H9 (cell line): ENCODE measurements around the gene MUC5B. TPM values are rescaled to one million over a fixed set of nuclear protein-coding genes. Genes with fewer than 3 reads are reported as not detected.
A peak's percentile ranks its signal among the peaks of the same experiment; 100 is the strongest.

ENCODE experiments used
- DNase-seq: peaks from one replicate; pipeline ENCODE4 v3.0.0-alpha.2; 2017
- H2AFZ ChIP-seq: one replicate; pipeline ENCODE4 v1.6.1; 2013; ENCODE audit warnings: mild to moderate bottlenecking, low read length, control low read depth, moderate library complexity
- H2AK5ac ChIP-seq: 2 replicates; pipeline ENCODE4 v1.6.1; 2013; ENCODE audit warnings: low read length, control low read depth, mixed read lengths; ENCODE audit not compliant: insufficient read length
- H2BK120ac ChIP-seq: one replicate; pipeline ENCODE4 v1.6.1; 2013; ENCODE audit warnings: low read depth, mild to moderate bottlenecking, low read length, control low read depth, inconsistent platforms; ENCODE audit not compliant: poor library complexity, severe bottlenecking
- H2BK12ac ChIP-seq: 2 replicates; pipeline ENCODE4 v1.6.1; 2013; ENCODE audit warnings: low read length, control low read depth, mixed read lengths, low read depth; ENCODE audit not compliant: insufficient read length
- H2BK15ac ChIP-seq: 2 replicates; pipeline ENCODE4 v1.6.1; 2013; ENCODE audit warnings: low read depth, low read length, control low read depth
- H2BK20ac ChIP-seq: one replicate; pipeline ENCODE4 v1.6.1; 2013; ENCODE audit warnings: low read depth, mild to moderate bottlenecking, low read length, control low read depth, inconsistent platforms; ENCODE audit not compliant: poor library complexity, severe bottlenecking
- H2BK5ac ChIP-seq: 2 replicates; pipeline ENCODE4 v1.6.1; 2013; ENCODE audit warnings: low read length, control low read depth, mixed read lengths; ENCODE audit not compliant: insufficient read length
- H3K14ac ChIP-seq: 2 replicates; pipeline ENCODE4 v1.6.1; 2013; ENCODE audit warnings: low read length, control low read depth; ENCODE audit not compliant: insufficient read depth
- H3K18ac ChIP-seq: 2 replicates; pipeline ENCODE4 v1.6.1; 2013; ENCODE audit warnings: low read depth, mild to moderate bottlenecking, mixed read lengths, low read length, control low read depth; ENCODE audit not compliant: insufficient read length
- H3K23ac ChIP-seq: 2 replicates; pipeline ENCODE4 v1.6.1; 2013; ENCODE audit warnings: low read length, control low read depth, mixed read lengths, low read depth; ENCODE audit not compliant: insufficient read length
- H3K23me2 ChIP-seq: 2 replicates; pipeline ENCODE4 v1.6.1; 2013; ENCODE audit warnings: low read depth, mild to moderate bottlenecking, mixed read lengths, low read length, control low read depth; ENCODE audit not compliant: insufficient read length, poor library complexity, severe bottlenecking
- H3K27ac ChIP-seq: 2 replicates; pipeline ENCODE4 v1.5.1; 2013; ENCODE audit warnings: low read length, control low read depth, mixed read lengths, low read depth; ENCODE audit not compliant: insufficient read length
- H3K27me3 ChIP-seq: 2 replicates; pipeline ENCODE4 v1.6.1; 2013; ENCODE audit warnings: low read length, control low read depth, inconsistent platforms; ENCODE audit not compliant: insufficient read depth
- H3K4ac ChIP-seq: 2 replicates; pipeline ENCODE4 v1.6.1; 2013; ENCODE audit warnings: low read depth, mild to moderate bottlenecking, control low read depth, inconsistent platforms, low read length, moderate library complexity
- H3K4me1 ChIP-seq: 2 replicates; pipeline ENCODE4 v1.6.1; 2013; ENCODE audit warnings: low read length, control low read depth, inconsistent platforms; ENCODE audit not compliant: insufficient read depth
- H3K4me2 ChIP-seq: 2 replicates; pipeline ENCODE4 v1.6.1; 2013; ENCODE audit warnings: low read length, control low read depth, mixed read lengths; ENCODE audit not compliant: insufficient read length, insufficient read depth
- H3K56ac ChIP-seq: 2 replicates; pipeline ENCODE4 v1.6.1; 2013; ENCODE audit warnings: low read depth, mild to moderate bottlenecking, mixed read lengths, low read length, control low read depth; ENCODE audit not compliant: insufficient read length
- H3K79me1 ChIP-seq: 2 replicates; pipeline ENCODE4 v1.6.1; 2013; ENCODE audit warnings: low read depth, mild to moderate bottlenecking, moderate library complexity, low read length, control low read depth, inconsistent platforms; ENCODE audit not compliant: insufficient read depth, poor library complexity, severe bottlenecking
- H3K79me2 ChIP-seq: 2 replicates; pipeline ENCODE4 v1.6.1; 2013; ENCODE audit warnings: low read length, control low read depth, inconsistent platforms; ENCODE audit not compliant: insufficient read depth
- H3K9ac ChIP-seq: 2 replicates; pipeline ENCODE4 v1.6.1; 2013; ENCODE audit warnings: low read length, control low read depth, mixed read lengths; ENCODE audit not compliant: insufficient read length; ENCODE audit errors: extremely low read depth
- H3K9me3 ChIP-seq: one replicate; pipeline ENCODE4 v1.6.1; 2013; ENCODE audit warnings: low read depth, low read length, inconsistent platforms; ENCODE audit not compliant: control insufficient read depth
- H3T11ph ChIP-seq: one replicate; pipeline ENCODE4 v1.6.1; 2013; ENCODE audit warnings: mild to moderate bottlenecking, low read length, control low read depth, inconsistent platforms
- H4K20me1 ChIP-seq: one replicate; pipeline ENCODE4 v1.6.1; 2013; ENCODE audit not compliant: control insufficient read depth, insufficient read length, insufficient read depth
- H4K5ac ChIP-seq: 2 replicates; pipeline ENCODE4 v1.6.1; 2013; ENCODE audit warnings: low read depth, mild to moderate bottlenecking, mixed read lengths, low read length, control low read depth; ENCODE audit not compliant: insufficient read length
- H4K8ac ChIP-seq: replicated peaks from 2 replicates; pipeline ENCODE4 v1.6.1; 2013; ENCODE audit warnings: low read length, control low read depth, mixed read lengths, low read depth; ENCODE audit not compliant: insufficient read length
- H4K91ac ChIP-seq: 2 replicates; pipeline ENCODE4 v1.6.1; 2013; ENCODE audit warnings: low read depth, mild to moderate bottlenecking, moderate library complexity, mixed read lengths, low read length, control low read depth; ENCODE audit not compliant: insufficient read length
- H3K27ac Mint-ChIP-seq, 3 experiments: 2 replicates in 2 of 3; 3 replicates in 1 of 3; pipeline ENCODE4 v1.8.0; 2020 to 2021; ENCODE audit warnings: mixed read lengths in 3 of 3, mild to moderate bottlenecking in 1 of 3, moderate library complexity in 1 of 3
- H3K27me3 Mint-ChIP-seq: 2 replicates; pipeline ENCODE4 v1.8.0; 2021; ENCODE audit warnings: low read depth, mild to moderate bottlenecking, moderate library complexity, mixed read lengths
- H3K36me3 Mint-ChIP-seq, 3 experiments: 2 replicates in 2 of 3; 3 replicates in 1 of 3; pipeline ENCODE4 v1.8.0; 2020 to 2021; ENCODE audit warnings: low read depth in 3 of 3, mixed read lengths in 3 of 3; ENCODE audit not compliant: insufficient read depth in 1 of 3
- H3K4me1 Mint-ChIP-seq, 2 experiments: 2 replicates each; pipeline ENCODE4 v1.8.0; 2020; ENCODE audit warnings: mixed read lengths in 2 of 2
- H3K4me3 Mint-ChIP-seq, 2 experiments: 2 replicates in 1 of 2; 3 replicates in 1 of 2; pipeline ENCODE4 v1.8.0; 2020 to 2021; ENCODE audit warnings: mild to moderate bottlenecking in 2 of 2, mixed read lengths in 2 of 2, moderate library complexity in 1 of 2
- H3K9me3 Mint-ChIP-seq, 2 experiments: 2 replicates in 1 of 2; 3 replicates in 1 of 2; pipeline ENCODE4 v1.8.0; 2020; ENCODE audit warnings: mild to moderate bottlenecking in 2 of 2, mixed read lengths in 2 of 2, moderate library complexity in 1 of 2
- WGBS: extraction: QIAGEN DNeasy Blood & Tissue Kit; methylation state at CpG from one replicate; pipeline ENCODE4 v1.1.7; 2013; ENCODE audit warnings: missing lambda C conversion rate, low lambda C conversion rate, mixed read lengths; ENCODE audit not compliant: insufficient read length; ENCODE audit errors: extremely low coverage; 5-methylcytosine and 5-hydroxymethylcytosine counted together
- long read RNA-seq: library from polyadenylated mRNA; unstranded; transcript quantifications from one replicate; pipeline ENCODE4 v2.0.0, GENCODE V29; 2020
- total RNA-seq: library from RNA; stranded (reverse); gene quantifications from 2 replicates; pipeline ENCODE4 v1.2.1, GENCODE V29; 2021
- TF ChIP-seq, protein P1 (sequence below): fragments of 200-600 bp; sonication (generic); conservative IDR thresholded peaks from 3 replicates; pipeline ENCODE4 v1.8.0; 2021; ENCODE audit warnings: antibody characterized with exemption, mild to moderate bottlenecking

Gene MUC5B, protein sequence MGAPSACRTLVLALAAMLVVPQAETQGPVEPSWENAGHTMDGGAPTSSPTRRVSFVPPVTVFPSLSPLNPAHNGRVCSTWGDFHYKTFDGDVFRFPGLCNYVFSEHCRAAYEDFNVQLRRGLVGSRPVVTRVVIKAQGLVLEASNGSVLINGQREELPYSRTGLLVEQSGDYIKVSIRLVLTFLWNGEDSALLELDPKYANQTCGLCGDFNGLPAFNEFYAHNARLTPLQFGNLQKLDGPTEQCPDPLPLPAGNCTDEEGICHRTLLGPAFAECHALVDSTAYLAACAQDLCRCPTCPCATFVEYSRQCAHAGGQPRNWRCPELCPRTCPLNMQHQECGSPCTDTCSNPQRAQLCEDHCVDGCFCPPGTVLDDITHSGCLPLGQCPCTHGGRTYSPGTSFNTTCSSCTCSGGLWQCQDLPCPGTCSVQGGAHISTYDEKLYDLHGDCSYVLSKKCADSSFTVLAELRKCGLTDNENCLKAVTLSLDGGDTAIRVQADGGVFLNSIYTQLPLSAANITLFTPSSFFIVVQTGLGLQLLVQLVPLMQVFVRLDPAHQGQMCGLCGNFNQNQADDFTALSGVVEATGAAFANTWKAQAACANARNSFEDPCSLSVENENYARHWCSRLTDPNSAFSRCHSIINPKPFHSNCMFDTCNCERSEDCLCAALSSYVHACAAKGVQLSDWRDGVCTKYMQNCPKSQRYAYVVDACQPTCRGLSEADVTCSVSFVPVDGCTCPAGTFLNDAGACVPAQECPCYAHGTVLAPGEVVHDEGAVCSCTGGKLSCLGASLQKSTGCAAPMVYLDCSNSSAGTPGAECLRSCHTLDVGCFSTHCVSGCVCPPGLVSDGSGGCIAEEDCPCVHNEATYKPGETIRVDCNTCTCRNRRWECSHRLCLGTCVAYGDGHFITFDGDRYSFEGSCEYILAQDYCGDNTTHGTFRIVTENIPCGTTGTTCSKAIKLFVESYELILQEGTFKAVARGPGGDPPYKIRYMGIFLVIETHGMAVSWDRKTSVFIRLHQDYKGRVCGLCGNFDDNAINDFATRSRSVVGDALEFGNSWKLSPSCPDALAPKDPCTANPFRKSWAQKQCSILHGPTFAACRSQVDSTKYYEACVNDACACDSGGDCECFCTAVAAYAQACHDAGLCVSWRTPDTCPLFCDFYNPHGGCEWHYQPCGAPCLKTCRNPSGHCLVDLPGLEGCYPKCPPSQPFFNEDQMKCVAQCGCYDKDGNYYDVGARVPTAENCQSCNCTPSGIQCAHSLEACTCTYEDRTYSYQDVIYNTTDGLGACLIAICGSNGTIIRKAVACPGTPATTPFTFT (N-terminal part only)
- total RNA-seq, result 0.02 TPM in 1 of 2 replicates, not detected in the other
- long read RNA-seq, partial matches to known transcripts, result 2 of 2 reads
- long read RNA-seq, other reads (novel, unspliced or antisense), result 0 of 2 reads

GRCh38 chr11:1222491-1223345 is at the start of gene MUC5B:
TSS of gene MUC5B (plus strand) at chr11:1223066. CDS start at chr11:1223124, 58 bp downstream.
- H3K27me3 ChIP-seq, result no peaks in the 10 kb centered on the region
- H3K79me2 ChIP-seq, result no peaks in the 10 kb centered on the region
- peak; percentile 22 for DNase-seq
- H2BK20ac ChIP-seq, result no peak within 1 kb of the TSS
- no peak within 1 kb of the TSS for H4K91ac ChIP-seq
- TF ChIP-seq, protein P1, sequence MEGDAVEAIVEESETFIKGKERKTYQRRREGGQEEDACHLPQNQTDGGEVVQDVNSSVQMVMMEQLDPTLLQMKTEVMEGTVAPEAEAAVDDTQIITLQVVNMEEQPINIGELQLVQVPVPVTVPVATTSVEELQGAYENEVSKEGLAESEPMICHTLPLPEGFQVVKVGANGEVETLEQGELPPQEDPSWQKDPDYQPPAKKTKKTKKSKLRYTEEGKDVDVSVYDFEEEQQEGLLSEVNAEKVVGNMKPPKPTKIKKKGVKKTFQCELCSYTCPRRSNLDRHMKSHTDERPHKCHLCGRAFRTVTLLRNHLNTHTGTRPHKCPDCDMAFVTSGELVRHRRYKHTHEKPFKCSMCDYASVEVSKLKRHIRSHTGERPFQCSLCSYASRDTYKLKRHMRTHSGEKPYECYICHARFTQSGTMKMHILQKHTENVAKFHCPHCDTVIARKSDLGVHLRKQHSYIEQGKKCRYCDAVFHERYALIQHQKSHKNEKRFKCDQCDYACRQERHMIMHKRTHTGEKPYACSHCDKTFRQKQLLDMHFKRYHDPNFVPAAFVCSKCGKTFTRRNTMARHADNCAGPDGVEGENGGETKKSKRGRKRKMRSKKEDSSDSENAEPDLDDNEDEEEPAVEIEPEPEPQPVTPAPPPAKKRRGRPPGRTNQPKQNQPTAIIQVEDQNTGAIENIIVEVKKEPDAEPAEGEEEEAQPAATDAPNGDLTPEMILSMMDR, result no peak
- no peak within 1 kb of the TSS for H2AK5ac ChIP-seq
- H2BK120ac ChIP-seq, result no peak within 1 kb of the TSS
- H4K8ac ChIP-seq, result no peak within 1 kb of the TSS
- H2BK15ac ChIP-seq, result no peak within 1 kb of the TSS
- H2BK5ac ChIP-seq, result no peak within 1 kb of the TSS
- H2AFZ ChIP-seq, result no peak within 1 kb of the TSS
- no peak within 1 kb of the TSS for H3K4me2 ChIP-seq
- Mint-ChIP-seq H3K4me3 (no peak within 1 kb of the TSS), H3K27ac (no peak within 1 kb of the TSS), H3K27me3 (peaks cover 8% of the 10 kb centered on the region), H3K9me3 (peaks cover 0 to 1% of the 10 kb centered on the region in 2 experiments; a peak in 1 of 5 replicates), H3K4me1 (peaks cover 3 to 11% of the 10 kb centered on the region in 2 experiments; a peak in 2 of 4 replicates), H3K36me3 (no peaks in the 10 kb centered on the region)
- H4K20me1 ChIP-seq, result peaks cover 3% of the 10 kb centered on the region
- WGBS, result no CpG with 5 or more reads among the region's 36 CpGs
- no peak within 1 kb of the TSS for H4K5ac ChIP-seq
- H3K79me1 ChIP-seq, result no peaks in the 10 kb centered on the region
- no peak within 1 kb of the TSS for H3K4ac ChIP-seq
- no peak within 1 kb of the TSS for H3K56ac ChIP-seq
- H2BK12ac ChIP-seq, result no peak within 1 kb of the TSS
- H3K23ac ChIP-seq, result no peak within 1 kb of the TSS
- H3K18ac ChIP-seq, result no peak within 1 kb of the TSS
- no peak within 1 kb of the TSS for H3T11ph ChIP-seq
- H3K9ac ChIP-seq, result no peak within 1 kb of the TSS
- no peaks in the 10 kb centered on the region; the same call in 1 of the 2 replicates for H3K4me1 ChIP-seq
- no peaks in the 10 kb centered on the region for H3K23me2 ChIP-seq
- H3K9me3 ChIP-seq, result no peaks in the 10 kb centered on the region
- H3K27ac ChIP-seq, result no peak within 1 kb of the TSS
- H3K14ac ChIP-seq, result no peak within 1 kb of the TSS; the same call in 1 of the 2 replicates
